ENCODE results near the gene SERPINA6.
"Not testable (repeated sequence)": the region's sequence is repeated elsewhere in the genome, so short reads cannot be mapped to it uniquely, and the experiment has no call there.

The SERPINA6 gene

GRCh38 chr14:94290197-94290596 lies 32.9 kb downstream of the SERPINA6 start:
- DNase-seq: no peak

- no peak for DNase-seq
Measured at GRCh38 chr14:94288610-94289465, 34.3 kb downstream of the SERPINA6 start.

GRCh38 chr14:94285158-94285557 lies 38.0 kb downstream of the SERPINA6 start:
- no peak for DNase-seq

GRCh38 chr14:94284221-94284620 lies 38.9 kb downstream of the SERPINA6 start:
- no peak for DNase-seq

GRCh38 chr14:94282991-94283723 lies 40.0 kb downstream of the SERPINA6 start:
- DNase-seq: no peak

GRCh38 chr14:94278731-94279130 lies 44.4 kb downstream of the SERPINA6 start:
- no peak for DNase-seq

- DNase-seq: not testable (repeated sequence)
Measured at GRCh38 chr14:94276898-94277561, 46.1 kb downstream of the SERPINA6 start.

- no peak for DNase-seq
Measured at GRCh38 chr14:94269156-94269555, 54.0 kb downstream of the SERPINA6 start.

GRCh38 chr14:94268582-94268981 lies 54.6 kb downstream of the SERPINA6 start:
- not testable (repeated sequence) for DNase-seq

- no peak for DNase-seq
Measured at GRCh38 chr14:94267352-94267751, 55.8 kb downstream of the SERPINA6 start.

GRCh38 chr14:94264195-94264594 lies 58.9 kb downstream of the SERPINA6 start:
- DNase-seq: not testable (repeated sequence)
